Ovary (tissue), 9 donors: Measurements from ENCODE around the gene AFF1. TPM values are rescaled to one million over a fixed set of nuclear protein-coding genes. Genes with fewer than 3 reads are reported as not detected.

Source experiments
- DNase-seq, 5 donors: peaks; one replicate each; pipeline ENCODE4 v3.0.0-alpha.2; 2019 to 2020
- H3K27ac ChIP-seq, 2 donors: fragments of 200-600 bp; one replicate each; pipeline versions ENCODE4 v1.5.1 to v1.8.0; 2019 to 2022
- H3K27me3 ChIP-seq: fragments of 200-600 bp; one replicate; pipeline ENCODE4 v1.8.0; 2022
- H3K36me3 ChIP-seq: fragments of 200-600 bp; sonication (generic); one replicate; pipeline ENCODE4 v1.5.1; 2019
- H3K4me1 ChIP-seq: one replicate; pipeline ENCODE4 v1.8.1; 2013; ENCODE audit warnings: mild to moderate bottlenecking, moderate library complexity; ENCODE audit not compliant: insufficient read depth
- H3K4me3 ChIP-seq: fragments of 200-600 bp; sonication (generic); one replicate; pipeline ENCODE4 v1.5.1; 2017
- H3K9me3 ChIP-seq, 2 donors: fragments of 200-600 bp in 1 of 2; sonication (generic) in 1 of 2; one replicate each; pipeline versions ENCODE4 v1.5.1 to v1.8.1; 2013 to 2019; ENCODE audit warnings: mild to moderate bottlenecking in 1 of 2, moderate library complexity in 1 of 2
- CTCF ChIP-seq, 3 donors: fragments of 450-650 bp in 2 of 3; fragments of 200-600 bp in 1 of 3; IDR thresholded peaks; one replicate each; pipeline versions ENCODE4 v1.5.1 to v1.8.0; 2016 to 2022; ENCODE audit warnings: antibody characterized with exemption in 3 of 3, mild to moderate bottlenecking in 1 of 3
- EP300 ChIP-seq: sonication (generic); formaldehyde crosslinking; IDR thresholded peaks from one replicate; pipeline ENCODE4 v1.6.1; 2017; ENCODE audit warnings: antibody characterized with exemption
- POLR2A ChIP-seq: fragments of 450-650 bp; IDR thresholded peaks from one replicate; pipeline ENCODE4 v1.6.1; 2017; ENCODE audit warnings: antibody characterized with exemption, mild to moderate bottlenecking, moderate library complexity
- WGBS, 3 donors: extraction: QIAGEN DNeasy Blood & Tissue Kit in 1 of 3; methylation state at CpG; one replicate each; pipeline versions ENCODE4 v1.1.5 to v1.1.7; 2013 to 2017; 5-methylcytosine and 5-hydroxymethylcytosine counted together
- intact Hi-C, 4 donors: fragments of 100-400 bp; cut with DNase I; formaldehyde crosslinking; loops; one replicate each; pipeline versions ENCODE4 v1.11.0 to v1.15.1; 2022 to 2023
- polyA plus RNA-seq, 2 donors: library from polyadenylated mRNA; stranded (reverse); fragments of 200-250 nt in 1 of 2; fragments of 350-450 nt in 1 of 2; fragmentation: Illumina TruSeq in 1 of 2; extraction: RNeasy Lipid Tissue Mini Kit (QIAGEN cat#74804) in 1 of 2; gene quantifications; one replicate each; pipeline ENCODE4 v1.2.3, GENCODE V29; 2013 to 2014
- total RNA-seq, 7 donors: library from RNA; depleted of rRNA in 2 of 7; stranded (reverse); fragments of >200 nt in 2 of 7; fragmentation: NEBNext Ultra II Directional in 3 of 7; extraction: Animal tissue kit (Norgen Biotek cat#: 25700) in 3 of 7; gene quantifications; one replicate each; pipeline versions ENCODE4 v1.1.0 to v1.2.4, GENCODE V29; 2016 to 2023
- donor health status: DM: no; HTN: no; CAD: no; lungs with moderate emphysema.
- donor health status: DM: no; HTN: no; CAD: no.
- donor health status: Bipolar disorder and iron deficiency.
- donor health status: DM: yes; HTN: yes; CAD: no.
- donor health status: DM: no; HTN: no; CAD: no.
- donor health status: DM: yes; HTN: yes; CAD: no.

Gene AFF1
- total and polyA plus RNA-seq, 9 donors, result 26.0 to 107 (median 76.7) TPM

GRCh38 chr4:87026800-87027495 is 92.1 kb downstream of the AFF1 start:
- TF ChIP-seq CTCF (IDR thresholded peaks at IDR 0.05), result no peak
- no peak for TF ChIP-seq EP300
- TF ChIP-seq POLR2A, result no peak
- no peaks in the 10 kb centered on the region for H3K36me3 ChIP-seq
- peak overlapping the region in 1 of 2 donors; percentile 5 for H3K27ac ChIP-seq
- no peaks in the 10 kb centered on the region for H3K9me3 ChIP-seq
- WGBS, 3 donors, result 52 to 66% (median 63%) methylated on average over 4 of the region's 4 CpGs
- intact Hi-C loops, result no loop called here
- DNase-seq, result no peak
- no peaks in the 10 kb centered on the region for H3K27me3 ChIP-seq
- H3K4me1 ChIP-seq, result peaks cover 49% of the 10 kb centered on the region
- no peak overlapping the region for H3K4me3 ChIP-seq

- peak overlapping the region; percentile 68 to 70 for H3K27ac ChIP-seq
- peak in 2 of 5 donors; percentile 63 to 73 for DNase-seq
- H3K4me1 ChIP-seq, result peaks cover 53% of the 10 kb centered on the region
- no peaks in the 10 kb centered on the region for H3K27me3 ChIP-seq
- TF ChIP-seq EP300 (peak; percentile 63), POLR2A (no peak), CTCF (IDR thresholded peaks at IDR 0.05) (no peak)
- H3K9me3 ChIP-seq, result no peaks in the 10 kb centered on the region
- intact Hi-C loops, result no loop called here
- no peak overlapping the region for H3K4me3 ChIP-seq
- 12 to 14% (median 14%) methylated on average over 5 of the region's 5 CpGs for WGBS, 3 donors
- no peaks in the 10 kb centered on the region for H3K36me3 ChIP-seq
Observed at GRCh38 chr4:87029356-87029755, 94.5 kb downstream of the AFF1 start.

GRCh38 chr4:87030124-87030523 is 95.3 kb downstream of the AFF1 start:
- 21 to 40% (median 27%) methylated on average over 4 of the region's 4 CpGs for WGBS, 3 donors
- H3K4me3 ChIP-seq, result no peak overlapping the region

GRCh38 chr4:87030755-87031441 is 96.1 kb downstream of the AFF1 start:
- Histone ChIP-seq H3K36me3 (no peaks in the 10 kb centered on the region), H3K27me3 (no peaks in the 10 kb centered on the region), H3K27ac (peak overlapping the region; percentile 68 to 70), H3K9me3 (no peaks in the 10 kb centered on the region), H3K4me1 (peaks cover 43% of the 10 kb centered on the region), H3K4me3 (peak overlapping the region; percentile 11)
- WGBS, 3 donors, result 6 to 9% (median 7%) methylated on average over 13 of the region's 13 CpGs
- intact Hi-C loops, result no loop called here
- no peak for TF ChIP-seq CTCF (IDR thresholded peaks at IDR 0.05)
- TF ChIP-seq POLR2A, result no peak
- TF ChIP-seq EP300, result no peak
- no peak for DNase-seq

More at GRCh38 chr4:87030124-87030523, 95.3 kb downstream of the AFF1 start:
- peak overlapping the region; percentile 68 to 70 for H3K27ac ChIP-seq
- H3K36me3 ChIP-seq, result no peaks in the 10 kb centered on the region
- peaks cover 49% of the 10 kb centered on the region for H3K4me1 ChIP-seq
- no peak for DNase-seq
- no peaks in the 10 kb centered on the region for H3K9me3 ChIP-seq
- no peaks in the 10 kb centered on the region for H3K27me3 ChIP-seq
- intact Hi-C loops, result no loop called here
- no peak for TF ChIP-seq EP300
- no peak for TF ChIP-seq POLR2A
- no peak for TF ChIP-seq CTCF (IDR thresholded peaks at IDR 0.05)
